Lower lobe of right lung (tissue), 2 donors: ENCODE data around the gene SNX24. TPM values are rescaled to one million over a fixed set of nuclear protein-coding genes. Genes with fewer than 3 reads are reported as not detected.

ENCODE experiments used
- ATAC-seq, 2 donors: fragments of 200-7000 bp; cut with Tn5 transposase; one replicate each; pipeline ENCODE4 v1.9.1; 2020 to 2022; ENCODE audit warnings: mild to moderate bottlenecking in 2 of 2, moderate library complexity in 2 of 2
- DNase-seq: peaks from one replicate; pipeline ENCODE4 v3.0.0-alpha.2; 2020
- H3K27ac ChIP-seq: fragments of 200-600 bp; one replicate; pipeline ENCODE4 v1.8.0; 2022
- H3K27me3 ChIP-seq: fragments of 200-600 bp; one replicate; pipeline ENCODE4 v1.8.0; 2022; ENCODE audit warnings: low read depth
- H3K36me3 ChIP-seq: fragments of 200-600 bp; one replicate; pipeline ENCODE4 v1.8.0; 2022; ENCODE audit warnings: mild to moderate bottlenecking
- H3K4me1 ChIP-seq: fragments of 200-600 bp; one replicate; pipeline ENCODE4 v1.8.0; 2022
- H3K4me3 ChIP-seq: fragments of 200-600 bp; one replicate; pipeline ENCODE4 v1.8.0; 2022; ENCODE audit warnings: mild to moderate bottlenecking
- H3K9me3 ChIP-seq: fragments of 200-600 bp; one replicate; pipeline ENCODE4 v1.8.0; 2022
- intact Hi-C: fragments of 100-400 bp; cut with DNase I; formaldehyde crosslinking; loops from one replicate; pipeline ENCODE4 v1.11.0; 2022
- total RNA-seq: library from RNA; stranded (reverse); fragmentation: NEBNext Ultra II Directional; extraction: Animal tissue kit (Norgen Biotek cat#: 25700); gene quantifications from one replicate; pipeline ENCODE4 v1.2.1, GENCODE V29; 2021
- TF ChIP-seq, protein P1 (sequence below): fragments of 200-600 bp; IDR thresholded peaks from one replicate; pipeline ENCODE4 v1.8.0; 2022; ENCODE audit warnings: antibody characterized with exemption, mild to moderate bottlenecking
- donor health status: DM: no; HTN: yes; CAD: no; lungs with severe emphysema.

The SNX24 gene
- total RNA-seq, 1 donor from 2014 or later: 26.7 TPM

DNA sequence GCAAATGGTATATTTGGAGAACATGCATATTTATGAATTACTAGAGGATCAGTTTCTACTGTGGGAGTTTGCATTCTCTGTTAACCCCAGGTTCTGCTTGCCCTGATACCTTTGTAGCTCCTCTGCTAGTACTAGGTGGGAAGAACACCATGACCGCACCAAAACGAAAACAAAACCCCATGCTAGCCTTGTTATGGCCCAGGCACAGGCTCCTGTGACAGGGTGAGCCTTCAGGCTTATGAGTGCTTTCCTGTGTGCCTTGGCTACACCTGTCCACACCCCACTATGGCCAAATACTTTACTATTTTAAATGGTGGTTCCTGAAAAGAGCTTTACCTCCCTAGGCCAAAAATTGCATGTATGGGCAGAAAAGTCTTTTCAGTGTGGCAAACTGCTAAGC, 96.3 kb downstream of the SNX24 start:
- DNase-seq (no peak), ATAC-seq (no peak)
- H3K4me3 ChIP-seq: no peak overlapping the region
- no peak overlapping the region for H3K27ac ChIP-seq
- intact Hi-C loops: no loop called here
- no peaks in the 10 kb centered on the region for H3K36me3 ChIP-seq
- H3K9me3 ChIP-seq: no peaks in the 10 kb centered on the region
- H3K27me3 ChIP-seq: no peaks in the 10 kb centered on the region
- TF ChIP-seq, protein P1, sequence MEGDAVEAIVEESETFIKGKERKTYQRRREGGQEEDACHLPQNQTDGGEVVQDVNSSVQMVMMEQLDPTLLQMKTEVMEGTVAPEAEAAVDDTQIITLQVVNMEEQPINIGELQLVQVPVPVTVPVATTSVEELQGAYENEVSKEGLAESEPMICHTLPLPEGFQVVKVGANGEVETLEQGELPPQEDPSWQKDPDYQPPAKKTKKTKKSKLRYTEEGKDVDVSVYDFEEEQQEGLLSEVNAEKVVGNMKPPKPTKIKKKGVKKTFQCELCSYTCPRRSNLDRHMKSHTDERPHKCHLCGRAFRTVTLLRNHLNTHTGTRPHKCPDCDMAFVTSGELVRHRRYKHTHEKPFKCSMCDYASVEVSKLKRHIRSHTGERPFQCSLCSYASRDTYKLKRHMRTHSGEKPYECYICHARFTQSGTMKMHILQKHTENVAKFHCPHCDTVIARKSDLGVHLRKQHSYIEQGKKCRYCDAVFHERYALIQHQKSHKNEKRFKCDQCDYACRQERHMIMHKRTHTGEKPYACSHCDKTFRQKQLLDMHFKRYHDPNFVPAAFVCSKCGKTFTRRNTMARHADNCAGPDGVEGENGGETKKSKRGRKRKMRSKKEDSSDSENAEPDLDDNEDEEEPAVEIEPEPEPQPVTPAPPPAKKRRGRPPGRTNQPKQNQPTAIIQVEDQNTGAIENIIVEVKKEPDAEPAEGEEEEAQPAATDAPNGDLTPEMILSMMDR: no peak
- peaks cover 23% of the 10 kb centered on the region for H3K4me1 ChIP-seq

- DNase-seq (no peak), ATAC-seq (no peak)
- Histone ChIP-seq H3K27ac (no peak overlapping the region), H3K36me3 (no peaks in the 10 kb centered on the region), H3K27me3 (no peaks in the 10 kb centered on the region), H3K4me1 (peaks cover 23% of the 10 kb centered on the region), H3K4me3 (no peak overlapping the region), H3K9me3 (no peaks in the 10 kb centered on the region)
- TF ChIP-seq, protein P1: no peak
- intact Hi-C loops: no loop called here
Measured at GRCh38 chr5:122942164-122942914, 96.9 kb downstream of the SNX24 start.

DNA sequence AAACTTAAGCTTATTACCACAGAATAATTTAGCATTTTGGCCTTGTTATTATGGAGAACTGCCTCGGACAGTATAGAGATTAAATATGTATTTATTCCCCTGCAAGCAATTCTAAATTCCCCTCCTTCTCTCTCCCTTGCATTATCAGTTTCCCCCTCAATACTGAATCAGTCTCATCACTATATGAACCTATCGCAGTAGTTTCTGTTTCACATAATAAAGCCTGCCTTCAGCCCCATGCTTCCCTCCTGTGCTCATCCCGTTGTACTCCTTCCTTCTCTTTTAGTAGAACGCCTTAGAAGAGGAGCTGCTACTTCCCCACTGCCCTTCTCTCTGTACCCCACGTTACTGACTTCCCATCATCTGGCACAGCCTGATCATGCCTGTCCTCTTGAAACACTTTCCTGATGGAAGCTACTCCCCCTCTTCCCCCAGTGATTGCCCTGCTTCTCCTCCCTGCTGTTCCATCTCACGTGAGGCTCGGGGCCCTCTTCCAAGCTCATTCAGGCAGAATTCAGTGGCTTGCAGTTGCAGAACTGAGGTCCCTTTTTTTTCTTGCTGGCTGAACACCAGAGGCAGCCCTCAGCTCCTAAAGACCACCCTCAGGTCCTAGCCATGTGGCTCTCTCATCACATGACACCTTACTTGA, 97.8 kb downstream of the SNX24 start:
- Histone ChIP-seq H3K4me3 (no peak overlapping the region), H3K27me3 (no peaks in the 10 kb centered on the region), H3K36me3 (peaks cover 4% of the 10 kb centered on the region), H3K27ac (no peak overlapping the region), H3K4me1 (peaks cover 19% of the 10 kb centered on the region), H3K9me3 (no peaks in the 10 kb centered on the region)
- no peak for DNase-seq
- TF ChIP-seq, protein P1: no peak
- ATAC-seq: no peak
- intact Hi-C loops: no loop called here

- H3K9me3 ChIP-seq: no peaks in the 10 kb centered on the region
- intact Hi-C loops: no loop called here
- peaks cover 4% of the 10 kb centered on the region for H3K36me3 ChIP-seq
- DNase-seq (no peak), ATAC-seq (no peak)
- H3K27me3 ChIP-seq: no peaks in the 10 kb centered on the region
- peaks cover 18% of the 10 kb centered on the region for H3K4me1 ChIP-seq
- no peak overlapping the region for H3K4me3 ChIP-seq
- no peak overlapping the region for H3K27ac ChIP-seq
- TF ChIP-seq, protein P1: no peak
Measured at GRCh38 chr5:122944051-122944450, 98.6 kb downstream of the SNX24 start.

- Histone ChIP-seq H3K36me3 (peaks cover 4% of the 10 kb centered on the region), H3K4me3 (no peak overlapping the region), H3K4me1 (peaks cover 13% of the 10 kb centered on the region), H3K9me3 (no peaks in the 10 kb centered on the region), H3K27ac (no peak overlapping the region), H3K27me3 (no peaks in the 10 kb centered on the region)
- ATAC-seq: no peak
- DNase-seq: no peak
- intact Hi-C loops: no loop called here
- TF ChIP-seq, protein P1: no peak
Measured at GRCh38 chr5:122947372-122947771, 102.0 kb downstream of the SNX24 start.
